Ecto neural progenitor cell (in vitro differentiated cells): ENCODE data around the gene GALNT11.

Experiments used
- DNase-seq: peaks from one replicate; pipeline ENCODE4 v3.0.0-alpha.2; 2018; ENCODE audit warnings: low spot score

Gene GALNT11

DNA sequence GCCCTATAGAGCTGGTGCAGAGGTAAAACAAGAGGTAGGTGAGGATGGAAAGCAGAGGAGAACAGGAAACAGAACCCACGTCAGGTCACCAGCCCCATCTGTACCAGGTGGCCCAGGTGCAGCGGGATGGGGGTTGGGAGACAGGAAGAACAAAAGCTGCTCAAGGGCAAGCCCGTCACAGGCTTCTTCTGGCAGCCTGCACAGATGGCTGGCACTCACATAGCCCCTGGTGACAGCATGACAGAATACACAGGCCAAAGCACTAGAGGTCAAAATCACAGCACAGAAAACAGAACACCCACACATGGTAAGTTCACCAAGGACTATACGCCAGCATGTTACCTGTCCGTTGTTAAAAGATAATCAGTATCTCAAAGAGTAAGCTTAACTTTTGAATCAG is 126.8 kb downstream of the GALNT11 start:
- DNase-seq = no peak

- no peak for DNase-seq
These were observed 133.5 kb downstream of the GALNT11 start for GRCh38 chr7:152158801-152159587.

GRCh38 chr7:152161171-152161570 is 135.7 kb downstream of the GALNT11 start:
- no peak for DNase-seq

GRCh38 chr7:152162287-152162686 is 136.8 kb downstream of the GALNT11 start:
- DNase-seq = no peak
